Pulmonary artery endothelial cell (primary cell): Measurements from ENCODE around the gene GPSM3. TPM values are rescaled to one million over a fixed set of nuclear protein-coding genes. Genes with fewer than 3 reads are reported as not detected.
"Not testable (repeated sequence)": the region's sequence is repeated elsewhere in the genome, so short reads cannot be mapped to it uniquely, and the experiment has no call there.

Experiments
- DNase-seq: peaks from one replicate; pipeline ENCODE4 v3.0.0-alpha.2; 2011; ENCODE audit warnings: low read depth, low spot score
- total RNA-seq: library from RNA; depleted of rRNA; stranded (reverse); fragments of >200 nt; gene quantifications from 2 replicates; pipeline ENCODE4 v1.2.3, GENCODE V29; 2014

GPSM3 gene
- total RNA-seq, 1 donor from 2014 or later = 7.1 TPM

GRCh38 chr6:32151863-32152768, 40.3 kb downstream of the GPSM3 start, which contains the start of gene PRRT1:
Gene PRRT1, minus strand, starts transcription at chr6:32151939. Its CDS starts 112 bp downstream, at chr6:32151827.
- no peak for DNase-seq

GRCh38 chr6:32151181-32151862, 41.1 kb downstream of the GPSM3 start:
- no peak for DNase-seq

DNA sequence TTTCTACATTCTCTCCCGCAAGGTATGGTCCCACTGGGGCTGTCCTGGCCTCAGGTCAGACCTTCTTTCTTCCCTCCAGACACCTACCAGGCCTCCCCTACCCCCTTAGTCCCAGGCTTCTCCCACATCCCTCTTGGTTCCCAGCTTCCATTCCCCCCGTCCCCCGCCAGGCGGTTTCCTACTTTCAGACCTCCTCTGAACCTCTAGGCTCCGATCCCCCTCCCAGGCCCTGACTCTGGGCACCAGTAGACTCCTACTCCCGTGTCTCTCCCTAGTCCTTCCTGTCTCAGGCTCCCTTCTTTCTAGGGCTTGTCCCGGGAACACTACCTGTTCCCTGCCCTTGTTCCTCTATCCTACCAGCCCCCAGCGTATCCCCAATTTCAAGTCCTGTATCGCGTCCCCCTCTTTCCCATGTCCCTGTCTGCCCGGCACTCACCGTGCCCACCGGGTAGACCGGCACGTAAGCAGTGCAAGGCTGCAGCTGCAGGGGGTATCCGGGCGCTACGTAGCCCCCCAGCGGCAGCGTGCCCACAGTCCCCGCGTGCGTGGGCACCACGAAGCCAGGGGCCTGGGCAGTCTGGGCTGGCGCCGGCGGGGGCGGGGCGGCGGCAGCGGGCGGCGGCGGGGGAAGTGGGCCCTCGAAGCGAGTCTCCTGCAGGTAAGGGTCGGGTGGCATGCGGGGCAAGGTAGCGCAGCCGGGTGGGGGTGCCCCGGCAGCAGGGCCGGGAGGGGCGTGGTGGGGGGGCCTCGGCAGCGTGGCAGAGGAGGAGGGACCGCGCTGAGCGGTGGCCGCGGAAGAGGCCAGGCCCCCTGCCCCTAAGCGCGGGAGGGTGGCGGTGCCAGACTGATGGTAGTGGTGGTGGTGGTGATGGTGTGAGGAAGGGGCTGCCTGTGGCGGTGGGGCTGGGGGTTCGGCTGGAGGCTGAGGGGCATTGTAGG, 42.2 kb downstream of the GPSM3 start:
- no peak for DNase-seq

DNA sequence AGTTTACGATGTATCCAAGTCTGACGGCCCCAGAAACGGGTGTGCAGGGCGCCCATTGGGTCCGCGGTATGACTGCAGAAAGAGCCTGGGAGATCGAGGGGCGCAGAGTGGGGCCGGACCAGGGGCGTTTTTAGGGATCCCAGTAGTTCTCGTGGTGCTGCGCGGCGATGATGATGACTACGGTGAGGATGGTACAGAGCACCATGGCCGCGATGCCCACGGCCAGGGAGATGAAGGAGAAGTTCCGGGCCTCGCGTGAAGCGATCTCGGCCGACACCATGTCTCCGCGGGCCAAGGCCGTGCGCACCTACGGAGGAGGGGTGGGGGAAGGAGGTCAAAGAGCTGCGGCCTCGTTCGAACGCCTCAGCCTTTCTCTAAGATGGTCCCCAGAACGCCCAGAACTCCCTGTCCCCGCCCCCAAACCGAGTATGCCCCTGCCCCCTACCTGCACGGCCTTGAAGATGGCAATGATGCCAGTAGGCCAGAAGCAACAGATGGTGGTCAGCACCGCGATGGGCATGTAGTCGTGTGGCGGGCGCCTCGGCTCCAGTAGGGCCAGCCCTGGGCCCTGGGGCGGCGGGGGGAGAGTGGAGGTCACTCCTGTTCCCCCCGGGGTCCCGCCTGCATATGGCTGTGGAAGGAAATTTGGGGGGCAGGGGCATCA, 43.2 kb downstream of the GPSM3 start:
- no peak for DNase-seq

DNA sequence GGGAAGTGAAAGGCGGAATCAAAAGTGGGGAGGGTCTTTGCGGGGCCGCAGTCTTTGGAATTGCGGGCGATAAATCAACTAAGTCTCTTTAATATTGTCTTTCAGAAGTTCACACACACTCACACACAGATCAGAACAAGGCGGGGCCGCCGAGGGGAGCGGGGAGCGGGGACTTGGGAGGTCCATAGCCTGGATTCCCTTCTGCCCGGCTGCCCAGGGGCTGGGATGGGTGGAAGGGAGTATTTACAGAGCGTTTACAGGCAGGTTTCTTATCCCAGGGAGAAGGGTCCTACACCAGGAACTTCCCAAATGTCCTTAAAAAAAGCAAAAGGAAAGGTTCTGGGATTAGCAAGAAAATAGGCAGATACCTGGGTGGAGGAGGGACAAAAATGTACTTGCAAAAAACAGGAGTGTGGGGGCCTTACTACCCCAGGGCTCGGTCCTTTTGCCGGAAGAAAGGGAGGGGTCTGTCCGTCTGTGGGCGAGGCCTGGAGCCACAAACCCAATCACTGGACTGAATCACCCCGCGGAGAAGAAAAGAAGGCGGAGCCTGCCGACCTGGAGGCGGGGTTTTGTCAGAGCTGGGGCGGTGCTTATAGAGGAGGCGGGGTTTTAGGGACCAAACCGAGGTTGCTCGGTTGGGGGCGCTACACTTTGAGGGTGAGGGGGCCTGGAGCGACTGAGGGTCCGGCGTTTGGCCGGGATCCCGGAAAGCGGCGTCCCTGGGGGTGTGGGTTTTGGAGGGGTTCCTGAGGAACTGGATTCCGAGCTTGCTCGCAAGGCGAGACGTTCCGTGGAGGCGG, 44.0 kb downstream of the GPSM3 start:
- no peak for DNase-seq

- DNase-seq = no peak
These were observed 44.9 kb downstream of the GPSM3 start for GRCh38 chr6:32147401-32148132.

GRCh38 chr6:32146687-32147086, 45.8 kb downstream of the GPSM3 start:
- no peak for DNase-seq

- DNase-seq = no peak
These were observed 46.2 kb downstream of the GPSM3 start for GRCh38 chr6:32146287-32146686.

DNA sequence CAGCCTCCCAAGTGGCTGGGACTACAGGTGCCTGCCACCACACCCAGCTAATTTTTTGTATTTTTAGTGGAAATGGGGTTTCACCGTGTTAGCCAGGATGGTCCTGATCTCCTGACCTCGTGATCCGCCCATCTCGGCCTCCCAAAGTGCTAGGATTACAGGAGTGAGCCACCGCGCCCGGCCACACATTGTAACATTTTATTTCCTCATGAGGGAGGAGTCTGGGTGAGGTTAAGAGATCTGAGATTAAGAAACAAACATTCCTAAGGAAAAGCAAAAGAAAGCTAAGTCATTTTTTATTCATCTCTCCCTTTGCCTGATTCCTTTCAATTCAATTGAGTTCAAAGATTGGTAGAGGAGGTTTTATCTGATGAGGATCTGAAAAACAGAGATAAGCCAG, 48.2 kb downstream of the GPSM3 start:
- DNase-seq = not testable (repeated sequence)

Other genes with a start within 250 kb of the GPSM3 start
- gene CFB, start 246.5 kb downstream of the GPSM3 start, total RNA-seq = 3.4 and 4.0 TPM in 2 replicates
- 110 and 121 TPM in 2 replicates for gene NELFE, start 233.7 kb downstream of the GPSM3 start, total RNA-seq
- gene SKIC2, start 233.5 kb downstream of the GPSM3 start, total RNA-seq = 42.9 and 49.6 TPM in 2 replicates
- 10.1 and 11.6 TPM in 2 replicates for gene DXO, start 220.5 kb downstream of the GPSM3 start, total RNA-seq
- 0.46 and 1.3 TPM in 2 replicates for gene C4A, start 210.6 kb downstream of the GPSM3 start, total RNA-seq
- 0.66 and 1.0 TPM in 2 replicates for gene C4B, start 177.8 kb downstream of the GPSM3 start, total RNA-seq
- not detected in 2 replicates for gene CYP21A2, start 154.2 kb downstream of the GPSM3 start, total RNA-seq
- 0.21 and 0.73 TPM in 2 replicates for gene TNXB, start 83.3 kb downstream of the GPSM3 start, total RNA-seq
- 13.7 and 13.9 TPM in 2 replicates for gene ATF6B, start 64.4 kb downstream of the GPSM3 start, total RNA-seq
- gene FKBPL, start 62.4 kb downstream of the GPSM3 start, total RNA-seq = 6.3 and 6.7 TPM in 2 replicates
- gene PRRT1, start 40.7 kb downstream of the GPSM3 start, total RNA-seq = 0.07 TPM in 1 of 2 replicates, not detected in the other
- 35.1 and 69.7 TPM in 2 replicates for gene PPT2, start 38.5 kb downstream of the GPSM3 start, total RNA-seq
- 1.2 and 1.3 TPM in 2 replicates for gene EGFL8, start 28.0 kb downstream of the GPSM3 start, total RNA-seq
- gene AGPAT1, start 16.6 kb downstream of the GPSM3 start, total RNA-seq = 8.3 and 11.0 TPM in 2 replicates
- gene RNF5, start 14.2 kb downstream of the GPSM3 start, total RNA-seq = 31.5 and 35.3 TPM in 2 replicates
- gene AGER, start 8.4 kb downstream of the GPSM3 start, total RNA-seq = 0.26 and 0.53 TPM in 2 replicates
- gene PBX2, start 2.4 kb downstream of the GPSM3 start, total RNA-seq = 41.8 and 48.7 TPM in 2 replicates
- 20.1 and 25.0 TPM in 2 replicates for gene NOTCH4, start 31.4 kb upstream of the GPSM3 start, total RNA-seq
- not detected in 2 replicates for gene TSBP1, start 179.3 kb upstream of the GPSM3 start, total RNA-seq
- gene BTNL2, start 214.5 kb upstream of the GPSM3 start, total RNA-seq = not detected in 2 replicates
- not detected in 2 replicates for gene HLA-DRA, start 247.2 kb upstream of the GPSM3 start, total RNA-seq